Measurements from ENCODE around the gene SH3BGR.

SH3BGR gene

GRCh38 chr21:39461419-39461818 lies 9.6 kb downstream of the SH3BGR start:
- DNase-seq: no peak

- DNase-seq: no peak
Observed at GRCh38 chr21:39463308-39463707, 11.5 kb downstream of the SH3BGR start.

- no peak for DNase-seq
Observed at GRCh38 chr21:39466584-39466983, 14.8 kb downstream of the SH3BGR start.

GRCh38 chr21:39467746-39468145 lies 16.0 kb downstream of the SH3BGR start:
- no peak for DNase-seq

GRCh38 chr21:39468559-39468958 lies 16.8 kb downstream of the SH3BGR start:
- no peak for DNase-seq

- DNase-seq: no peak
Observed at GRCh38 chr21:39471598-39471997, 19.8 kb downstream of the SH3BGR start.

- no peak for DNase-seq
Observed at GRCh38 chr21:39472786-39473185, 21.0 kb downstream of the SH3BGR start.

GRCh38 chr21:39474611-39475010 lies 22.8 kb downstream of the SH3BGR start:
- DNase-seq: no peak

- no peak for DNase-seq
Observed at GRCh38 chr21:39479164-39479813, 27.5 kb downstream of the SH3BGR start.

- no peak for DNase-seq
Observed at GRCh38 chr21:39479814-39480182, 28.0 kb downstream of the SH3BGR start.

GRCh38 chr21:39480271-39480670 lies 28.5 kb downstream of the SH3BGR start:
- no peak for DNase-seq

- DNase-seq: no peak
Observed at GRCh38 chr21:39481886-39482285, 30.1 kb downstream of the SH3BGR start.

GRCh38 chr21:39483917-39484316 lies 32.1 kb downstream of the SH3BGR start:
- no peak for DNase-seq

- DNase-seq: no peak
Observed at GRCh38 chr21:39484711-39485276, 33.0 kb downstream of the SH3BGR start.

- DNase-seq: no peak
Observed at GRCh38 chr21:39489380-39489924, 37.7 kb downstream of the SH3BGR start.

- DNase-seq: no peak
Observed at GRCh38 chr21:39499156-39499555, 47.4 kb downstream of the SH3BGR start.

GRCh38 chr21:39502631-39503030 lies 50.9 kb downstream of the SH3BGR start:
- DNase-seq: no peak

- no peak for DNase-seq
Observed at GRCh38 chr21:39503123-39503762, 51.5 kb downstream of the SH3BGR start.

GRCh38 chr21:39504230-39504629 lies 52.5 kb downstream of the SH3BGR start:
- no peak for DNase-seq

- DNase-seq: no peak
Observed at GRCh38 chr21:39510240-39510639, 58.5 kb downstream of the SH3BGR start.

GRCh38 chr21:39511102-39511501 lies 59.3 kb downstream of the SH3BGR start:
- DNase-seq: no peak

GRCh38 chr21:39513735-39514134 lies 62.0 kb downstream of the SH3BGR start:
- DNase-seq: no peak

- DNase-seq: no peak
Observed at GRCh38 chr21:39515684-39516472, 64.1 kb downstream of the SH3BGR start.
